ENCODE measurements around the gene RRAGC.

- TF ChIP-seq CTCF (IDR thresholded peaks at IDR 0.05 in 8 of 11, conservative IDR thresholded peaks at IDR 0.05 in 3 of 11) (no peak), POLR2AphosphoS5 (IDR thresholded peaks at IDR 0.05) (no peak), POLR2A (IDR thresholded peaks at IDR 0.05) (no peak)
Observed at GRCh38 chr1:38819040-38819439, 40.5 kb downstream of the RRAGC start.
